ENCODE measurements around the gene PAK4. TPM values are rescaled to one million over a fixed set of nuclear protein-coding genes. Genes with fewer than 3 reads are reported as not detected.

The PAK4 gene
- total RNA-seq, 3 donors from 2014 or later (not counting 1 experiment from before 2014, with no cell fraction given) = 6.7 to 13.4 (median 11.8) TPM

GRCh38 chr19:39152066-39152465, 26.5 kb downstream of the PAK4 start:
- Mint-ChIP-seq H3K9me3 (no peaks in the 10 kb centered on the region), H3K36me3 (no peaks in the 10 kb centered on the region), H3K4me3 (no peak overlapping the region), H3K4me1 (peaks cover 42 to 54% of the 10 kb centered on the region in 2 donors), H3K27ac (no peak overlapping the region), H3K27me3 (ENCODE audit: low read depth in 2 of 2) (no peaks in the 10 kb centered on the region)
- ATAC-seq = no peak
- no peak overlapping the region for H3K27ac ChIP-seq (ENCODE audit: low read length)
- H3K9me3 ChIP-seq (ENCODE audit: control insufficient read depth, insufficient read depth, low read length) = no peaks in the 10 kb centered on the region
- H3K4me1 ChIP-seq (ENCODE audit: control insufficient read depth, insufficient read depth, low read length) = peaks cover 31% of the 10 kb centered on the region
- H3K27me3 ChIP-seq (ENCODE audit: control insufficient read depth, insufficient read depth, low read length) = no peaks in the 10 kb centered on the region
- WGBS (ENCODE audit: insufficient coverage) = 92% methylated on average over 10 of the region's 10 CpGs
- TF ChIP-seq CTCF (IDR thresholded peaks at IDR 0.05) = no peak
- H3K4me3 ChIP-seq (ENCODE audit: low read length) = no peak overlapping the region
- no peaks in the 10 kb centered on the region for H3K36me3 ChIP-seq (ENCODE audit: control insufficient read depth, insufficient read depth, low read length)
- no peak for DNase-seq
- intact Hi-C loops (cut with micrococcal nuclease) = no loop called here

GRCh38 chr19:39154100-39154628, 28.6 kb downstream of the PAK4 start:
- no peaks in the 10 kb centered on the region for H3K9me3 ChIP-seq (ENCODE audit: control insufficient read depth, insufficient read depth, low read length)
- intact Hi-C loops (cut with micrococcal nuclease) = no loop called here
- no peak for TF ChIP-seq CTCF (IDR thresholded peaks at IDR 0.05)
- H3K27ac ChIP-seq (ENCODE audit: low read length) = no peak overlapping the region
- no peak for ATAC-seq
- no peaks in the 10 kb centered on the region for H3K27me3 Mint-ChIP-seq (ENCODE audit: low read depth in 2 of 2)
- 91% methylated on average over 13 of the region's 13 CpGs for WGBS (ENCODE audit: insufficient coverage)
- H3K4me1 ChIP-seq (ENCODE audit: control insufficient read depth, insufficient read depth, low read length) = peaks cover 35% of the 10 kb centered on the region
- H3K4me3 ChIP-seq (ENCODE audit: low read length) = no peak overlapping the region
- no peaks in the 10 kb centered on the region for H3K36me3 Mint-ChIP-seq
- no peaks in the 10 kb centered on the region for H3K27me3 ChIP-seq (ENCODE audit: control insufficient read depth, insufficient read depth, low read length)
- no peaks in the 10 kb centered on the region for H3K9me3 Mint-ChIP-seq
- H3K36me3 ChIP-seq (ENCODE audit: control insufficient read depth, insufficient read depth, low read length) = no peaks in the 10 kb centered on the region
- DNase-seq = no peak
- H3K27ac Mint-ChIP-seq = no peak overlapping the region
- H3K4me1 Mint-ChIP-seq = peaks cover 38 to 59% of the 10 kb centered on the region in 2 donors
- no peak overlapping the region for H3K4me3 Mint-ChIP-seq

- Histone ChIP-seq H3K27me3 (ENCODE audit: control insufficient read depth, insufficient read depth, low read length) (no peaks in the 10 kb centered on the region), H3K27ac (ENCODE audit: low read length) (no peak overlapping the region), H3K36me3 (ENCODE audit: control insufficient read depth, insufficient read depth, low read length) (no peaks in the 10 kb centered on the region), H3K4me3 (ENCODE audit: low read length) (no peak overlapping the region), H3K4me1 (ENCODE audit: control insufficient read depth, insufficient read depth, low read length) (peaks cover 35% of the 10 kb centered on the region), H3K9me3 (ENCODE audit: control insufficient read depth, insufficient read depth, low read length) (no peaks in the 10 kb centered on the region)
- intact Hi-C loops (cut with micrococcal nuclease) = no loop called here
- Mint-ChIP-seq H3K9me3 (no peaks in the 10 kb centered on the region), H3K4me1 (peaks cover 36 to 62% of the 10 kb centered on the region in 2 donors), H3K27ac (no peak overlapping the region), H3K36me3 (no peaks in the 10 kb centered on the region), H3K27me3 (ENCODE audit: low read depth in 2 of 2) (no peaks in the 10 kb centered on the region), H3K4me3 (no peak overlapping the region)
- no peak for ATAC-seq
- DNase-seq = no peak
- WGBS (ENCODE audit: insufficient coverage) = 70% methylated on average over 11 of the region's 11 CpGs
- no peak for TF ChIP-seq CTCF (IDR thresholded peaks at IDR 0.05)
Observed at GRCh38 chr19:39154629-39155100, 29.1 kb downstream of the PAK4 start.

GRCh38 chr19:39155114-39155700, 29.6 kb downstream of the PAK4 start:
- H3K4me1 Mint-ChIP-seq = peaks cover 37 to 62% of the 10 kb centered on the region in 2 donors
- DNase-seq (no peak), ATAC-seq (no peak)
- no peaks in the 10 kb centered on the region for H3K27me3 Mint-ChIP-seq (ENCODE audit: low read depth in 2 of 2)
- 91% methylated on average over 11 of the region's 11 CpGs for WGBS (ENCODE audit: insufficient coverage)
- no peak overlapping the region for H3K27ac Mint-ChIP-seq
- TF ChIP-seq CTCF (IDR thresholded peaks at IDR 0.05) = no peak
- Histone ChIP-seq H3K4me1 (ENCODE audit: control insufficient read depth, insufficient read depth, low read length) (peaks cover 33% of the 10 kb centered on the region), H3K9me3 (ENCODE audit: control insufficient read depth, insufficient read depth, low read length) (no peaks in the 10 kb centered on the region), H3K27me3 (ENCODE audit: control insufficient read depth, insufficient read depth, low read length) (no peaks in the 10 kb centered on the region), H3K36me3 (ENCODE audit: control insufficient read depth, insufficient read depth, low read length) (no peaks in the 10 kb centered on the region), H3K4me3 (ENCODE audit: low read length) (no peak overlapping the region), H3K27ac (ENCODE audit: low read length) (no peak overlapping the region)
- H3K9me3 Mint-ChIP-seq = no peaks in the 10 kb centered on the region
- no peak overlapping the region for H3K4me3 Mint-ChIP-seq
- intact Hi-C loops (cut with micrococcal nuclease) = no loop called here
- H3K36me3 Mint-ChIP-seq = no peaks in the 10 kb centered on the region
